ENCODE data around the gene CBLL2.

DNA sequence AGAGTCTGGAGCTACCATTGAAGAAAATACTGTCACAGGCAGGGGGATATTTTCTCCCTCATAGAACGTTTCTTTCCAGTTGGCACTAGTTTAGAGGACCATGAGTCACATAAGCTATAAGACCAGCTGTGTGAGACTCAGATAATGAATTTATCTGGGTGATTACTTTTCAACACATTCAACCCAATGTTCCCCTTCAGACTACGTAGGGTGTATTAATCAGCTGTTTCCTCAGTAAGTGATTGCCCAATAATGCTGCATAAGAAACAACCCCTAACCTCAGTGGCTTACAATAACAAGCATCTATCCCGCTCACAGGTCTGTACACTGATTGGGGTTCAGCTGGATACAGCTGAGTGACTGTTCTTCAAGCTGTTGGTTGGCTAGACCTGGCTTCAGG lies 38.1 kb downstream of the CBLL2 start:
- TF ChIP-seq, protein P1, sequence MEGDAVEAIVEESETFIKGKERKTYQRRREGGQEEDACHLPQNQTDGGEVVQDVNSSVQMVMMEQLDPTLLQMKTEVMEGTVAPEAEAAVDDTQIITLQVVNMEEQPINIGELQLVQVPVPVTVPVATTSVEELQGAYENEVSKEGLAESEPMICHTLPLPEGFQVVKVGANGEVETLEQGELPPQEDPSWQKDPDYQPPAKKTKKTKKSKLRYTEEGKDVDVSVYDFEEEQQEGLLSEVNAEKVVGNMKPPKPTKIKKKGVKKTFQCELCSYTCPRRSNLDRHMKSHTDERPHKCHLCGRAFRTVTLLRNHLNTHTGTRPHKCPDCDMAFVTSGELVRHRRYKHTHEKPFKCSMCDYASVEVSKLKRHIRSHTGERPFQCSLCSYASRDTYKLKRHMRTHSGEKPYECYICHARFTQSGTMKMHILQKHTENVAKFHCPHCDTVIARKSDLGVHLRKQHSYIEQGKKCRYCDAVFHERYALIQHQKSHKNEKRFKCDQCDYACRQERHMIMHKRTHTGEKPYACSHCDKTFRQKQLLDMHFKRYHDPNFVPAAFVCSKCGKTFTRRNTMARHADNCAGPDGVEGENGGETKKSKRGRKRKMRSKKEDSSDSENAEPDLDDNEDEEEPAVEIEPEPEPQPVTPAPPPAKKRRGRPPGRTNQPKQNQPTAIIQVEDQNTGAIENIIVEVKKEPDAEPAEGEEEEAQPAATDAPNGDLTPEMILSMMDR (IDR thresholded peaks at IDR 0.05), result no peak
- TF ChIP-seq ZFX (IDR thresholded peaks at IDR 0.05; ENCODE audit: borderline replicate concordance), result no peak

Measured in 22Rv1 (cell line).